HepG2 (cell line): ENCODE data around the gene IL17C. TPM values are rescaled to one million over a fixed set of nuclear protein-coding genes. Genes with fewer than 3 reads are reported as not detected.
A peak's percentile ranks its signal among the peaks of the same experiment; 100 is the strongest.

Experiments used
- AHR ChIP-seq: IDR thresholded peaks from 2 replicates; pipeline ENCODE4 v1.6.1; 2018; ENCODE audit warnings: missing genetic modification reagents, missing compliant biosample characterization
- CREM ChIP-seq, 2 experiments: sonication (generic) in 1 of 2; formaldehyde crosslinking in 1 of 2; IDR thresholded peaks; 2 replicates each; pipeline versions ENCODE4 v1.4.0 to v1.6.1; 2016 to 2020; ENCODE audit warnings: antibody characterized with exemption in 1 of 2, mild to moderate bottlenecking in 1 of 2, missing genetic modification reagents in 1 of 2
- JARID2 ChIP-seq: sonication (generic); formaldehyde crosslinking; IDR thresholded peaks from 2 replicates; pipeline ENCODE4 v1.8.1; 2023; ENCODE audit warnings: missing genetic modification reagents, inconsistent platforms; ENCODE audit not compliant: insufficient replicate concordance
- KDM3A ChIP-seq: IDR thresholded peaks from 2 replicates; pipeline ENCODE4 v1.6.1; 2018; ENCODE audit warnings: low read depth, missing compliant biosample characterization
- MAZ ChIP-seq, 2 experiments: sonication (generic) in 1 of 2; formaldehyde crosslinking in 1 of 2; IDR thresholded peaks; 2 replicates each; pipeline versions ENCODE4 v1.5.0 to v1.6.1; 2012 to 2020; ENCODE audit warnings: low read depth in 2 of 2, mild to moderate bottlenecking in 2 of 2, borderline replicate concordance in 1 of 2, improper control_type of control experiment in 1 of 2, low read length in 1 of 2, missing genetic modification reagents in 1 of 2, moderate library complexity in 1 of 2
- MED13 ChIP-seq: sonication (generic); formaldehyde crosslinking; IDR thresholded peaks from 2 replicates; pipeline ENCODE4 v1.5.0; 2020; ENCODE audit warnings: missing genetic modification reagents
- MXD4 ChIP-seq: IDR thresholded peaks from 2 replicates; pipeline ENCODE4 v1.6.1; 2016; ENCODE audit warnings: mild to moderate bottlenecking, missing biosample characterization, missing genetic modification reagents
- MYNN ChIP-seq: sonication (generic); formaldehyde crosslinking; IDR thresholded peaks from 2 replicates; pipeline ENCODE4 v1.4.0; 2020; ENCODE audit warnings: mild to moderate bottlenecking, low read depth, missing genetic modification reagents
- NFATC3 ChIP-seq: sonication (generic); formaldehyde crosslinking; IDR thresholded peaks from 2 replicates; pipeline ENCODE4 v1.5.1; 2020; ENCODE audit warnings: mild to moderate bottlenecking, missing genetic modification reagents
- NFYB ChIP-seq: sonication (generic); formaldehyde crosslinking; IDR thresholded peaks from 2 replicates; pipeline ENCODE4 v1.4.0; 2020; ENCODE audit warnings: missing genetic modification reagents
- NR2F1 ChIP-seq, 2 experiments: fragments of 450-650 bp in 1 of 2; formaldehyde crosslinking in 1 of 2; IDR thresholded peaks; 2 replicates each; pipeline versions ENCODE4 v1.5.0 to v1.6.1; 2016 to 2020; ENCODE audit warnings: mild to moderate bottlenecking in 1 of 2, missing compliant biosample characterization in 1 of 2, missing genetic modification reagents in 1 of 2, moderate library complexity in 1 of 2
- PCBP2 ChIP-seq: fragments of 200-400 bp; formaldehyde crosslinking; optimal IDR thresholded peaks from 2 replicates; pipeline ENCODE3; 2018; ENCODE audit warnings: low read length, low read depth; ENCODE audit not compliant: poor library complexity, severe bottlenecking
- SAP130 ChIP-seq: IDR thresholded peaks from 2 replicates; pipeline ENCODE4 v1.6.1; 2016; ENCODE audit warnings: low read depth
- SPEN ChIP-seq: sonication (generic); formaldehyde crosslinking; IDR thresholded peaks from 2 replicates; pipeline ENCODE4 v1.5.1; 2020; ENCODE audit warnings: low read depth, mild to moderate bottlenecking, missing genetic modification reagents
- ZEB1 ChIP-seq: IDR thresholded peaks from 2 replicates; pipeline ENCODE4 v1.6.1; 2012; ENCODE audit warnings: mild to moderate bottlenecking, low read depth, inconsistent platforms; ENCODE audit not compliant: insufficient replicate concordance
- ZFX ChIP-seq: sonication (generic); formaldehyde crosslinking; IDR thresholded peaks from 2 replicates; pipeline ENCODE4 v1.4.0; 2020; ENCODE audit warnings: mild to moderate bottlenecking, low read depth, missing genetic modification reagents, moderate library complexity
- ZNF224 ChIP-seq: sonication (generic); formaldehyde crosslinking; IDR thresholded peaks from 2 replicates; pipeline ENCODE4 v1.5.0; 2020; ENCODE audit warnings: mild to moderate bottlenecking, missing genetic modification reagents
- ZNF382 ChIP-seq: sonication (generic); formaldehyde crosslinking; IDR thresholded peaks from 2 replicates; pipeline ENCODE4 v1.5.0; 2020; ENCODE audit warnings: missing genetic modification reagents, mild to moderate bottlenecking, borderline replicate concordance
- ZNF891 ChIP-seq: sonication (generic); formaldehyde crosslinking; IDR thresholded peaks from 2 replicates; pipeline ENCODE4 v1.5.0; 2020; ENCODE audit warnings: mild to moderate bottlenecking, missing genetic modification reagents
- ZZZ3 ChIP-seq: sonication (generic); formaldehyde crosslinking; IDR thresholded peaks from 2 replicates; pipeline ENCODE4 v1.4.0; 2020; ENCODE audit warnings: missing genetic modification reagents, mild to moderate bottlenecking, borderline replicate concordance
- polyA plus RNA-seq, 8 experiments: library from polyadenylated mRNA; depleted of rRNA in 3 of 8; stranded (reverse) in 7 of 8; unstranded in 1 of 8; fragments of >200 nt; fragmentation: Illumina TruSeq in 4 of 8; extraction: Trizol in 4 of 8; gene quantifications; 2 replicates each; pipeline versions ENCODE4 v1.2.1 to v1.2.3, GENCODE V29; 2011 to 2016; ENCODE audit warnings: low read depth in 4 of 8, missing spikeins in 1 of 8, mixed read lengths in 1 of 8; ENCODE audit not compliant: insufficient read depth in 1 of 8
- total RNA-seq, 5 experiments: library from RNA; depleted of rRNA; stranded (reverse); fragments of >200 nt; fragmentation: Illumina TruSeq; extraction: Trizol; gene quantifications; 2 replicates each; pipeline ENCODE4 v1.2.3, GENCODE V29; 2016; ENCODE audit warnings: low read depth in 1 of 5
- TF ChIP-seq, protein P1 (sequence below): sonication (generic); formaldehyde crosslinking; IDR thresholded peaks from 2 replicates; pipeline ENCODE4 v1.9.0; 2022; ENCODE audit warnings: low read depth, missing genetic modification reagents
- TF ChIP-seq, protein P2 (sequence below): sonication (generic); formaldehyde crosslinking; IDR thresholded peaks from 2 replicates; pipeline ENCODE4 v1.5.1; 2020; ENCODE audit warnings: mild to moderate bottlenecking, missing genetic modification reagents, borderline replicate concordance

Gene IL17C
- total and polyA plus RNA-seq, 2 of the 13 experiments (the other 11 are each of a cell fraction or from before 2014, with no cell fraction given), result not detected

DNA sequence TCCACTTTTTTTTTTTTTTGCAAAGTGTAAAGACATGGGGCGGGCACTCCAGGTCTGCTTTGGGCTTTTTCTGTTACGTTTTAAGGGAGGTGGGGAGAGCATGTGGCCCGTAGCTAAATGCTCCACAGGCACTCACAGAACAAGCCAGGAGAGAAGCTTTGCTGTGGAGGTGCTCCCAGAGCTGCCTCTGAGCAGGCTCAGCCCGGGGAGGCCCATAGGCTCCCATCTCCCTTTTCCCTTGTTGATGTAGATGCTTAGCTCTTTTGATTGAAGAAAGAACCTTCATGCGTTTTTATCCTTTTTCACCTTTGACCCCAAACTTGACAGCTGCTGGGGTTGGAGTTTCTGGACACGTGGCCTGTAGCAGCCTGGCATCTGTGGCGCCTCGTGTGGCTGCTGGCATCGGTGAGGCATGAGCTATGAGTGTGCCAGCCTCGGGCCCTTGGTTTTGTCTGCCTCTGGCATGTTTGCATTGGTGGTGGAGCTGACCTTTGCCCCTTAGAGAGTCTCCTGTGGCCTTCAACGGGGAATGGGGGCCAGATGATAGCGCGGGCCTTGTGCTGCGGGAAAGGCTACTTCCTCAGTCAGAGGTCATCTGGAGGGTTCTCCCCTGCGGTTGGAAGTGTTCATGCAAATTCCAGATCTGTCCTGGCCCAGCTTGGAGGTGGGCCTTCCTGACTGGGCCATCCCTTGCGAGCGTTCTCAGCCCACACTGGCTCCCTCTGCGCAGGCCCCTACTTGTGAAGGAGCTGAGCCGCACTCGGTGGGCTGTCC lies 20.0 kb upstream of the IL17C start (continued):
- TF ChIP-seq MXD4 (CRISPR knock-in tag), result peak; percentile 91; the same call in 1 of the 2 replicates
- TF ChIP-seq, protein P1, sequence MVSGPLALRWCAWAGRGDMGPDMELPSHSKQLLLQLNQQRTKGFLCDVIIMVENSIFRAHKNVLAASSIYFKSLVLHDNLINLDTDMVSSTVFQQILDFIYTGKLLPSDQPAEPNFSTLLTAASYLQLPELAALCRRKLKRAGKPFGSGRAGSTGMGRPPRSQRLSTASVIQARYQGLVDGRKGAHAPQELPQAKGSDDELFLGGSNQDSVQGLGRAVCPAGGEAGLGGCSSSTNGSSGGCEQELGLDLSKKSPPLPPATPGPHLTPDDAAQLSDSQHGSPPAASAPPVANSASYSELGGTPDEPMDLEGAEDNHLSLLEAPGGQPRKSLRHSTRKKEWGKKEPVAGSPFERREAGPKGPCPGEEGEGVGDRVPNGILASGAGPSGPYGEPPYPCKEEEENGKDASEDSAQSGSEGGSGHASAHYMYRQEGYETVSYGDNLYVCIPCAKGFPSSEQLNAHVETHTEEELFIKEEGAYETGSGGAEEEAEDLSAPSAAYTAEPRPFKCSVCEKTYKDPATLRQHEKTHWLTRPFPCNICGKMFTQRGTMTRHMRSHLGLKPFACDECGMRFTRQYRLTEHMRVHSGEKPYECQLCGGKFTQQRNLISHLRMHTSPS (CRISPR knock-in tag), result peak; percentile 100
- peak; percentile 69; the same call in 1 of the 2 replicates for TF ChIP-seq MAZ (IDR thresholded peaks at IDR 0.05; ENCODE audit: borderline replicate concordance, low read depth, low read length)
- 0 out of 2 replicates have a peak, but pooled peaks have one; percentile 55 for TF ChIP-seq MAZ (CRISPR knock-in tag; IDR thresholded peaks at IDR 0.05; ENCODE audit: low read depth)
- TF ChIP-seq MED13, result 0 out of 2 replicates have a peak, but pooled peaks have one; percentile 48
- no peak for TF ChIP-seq AHR (CRISPR knock-in tag)
- TF ChIP-seq ZNF891 (CRISPR knock-in tag), result 0 out of 2 replicates have a peak, but pooled peaks have one; percentile 62
- no peak for TF ChIP-seq NFATC3
- 0 out of 2 replicates have a peak, but pooled peaks have one; percentile 48 for TF ChIP-seq ZNF224
- TF ChIP-seq, protein P2, sequence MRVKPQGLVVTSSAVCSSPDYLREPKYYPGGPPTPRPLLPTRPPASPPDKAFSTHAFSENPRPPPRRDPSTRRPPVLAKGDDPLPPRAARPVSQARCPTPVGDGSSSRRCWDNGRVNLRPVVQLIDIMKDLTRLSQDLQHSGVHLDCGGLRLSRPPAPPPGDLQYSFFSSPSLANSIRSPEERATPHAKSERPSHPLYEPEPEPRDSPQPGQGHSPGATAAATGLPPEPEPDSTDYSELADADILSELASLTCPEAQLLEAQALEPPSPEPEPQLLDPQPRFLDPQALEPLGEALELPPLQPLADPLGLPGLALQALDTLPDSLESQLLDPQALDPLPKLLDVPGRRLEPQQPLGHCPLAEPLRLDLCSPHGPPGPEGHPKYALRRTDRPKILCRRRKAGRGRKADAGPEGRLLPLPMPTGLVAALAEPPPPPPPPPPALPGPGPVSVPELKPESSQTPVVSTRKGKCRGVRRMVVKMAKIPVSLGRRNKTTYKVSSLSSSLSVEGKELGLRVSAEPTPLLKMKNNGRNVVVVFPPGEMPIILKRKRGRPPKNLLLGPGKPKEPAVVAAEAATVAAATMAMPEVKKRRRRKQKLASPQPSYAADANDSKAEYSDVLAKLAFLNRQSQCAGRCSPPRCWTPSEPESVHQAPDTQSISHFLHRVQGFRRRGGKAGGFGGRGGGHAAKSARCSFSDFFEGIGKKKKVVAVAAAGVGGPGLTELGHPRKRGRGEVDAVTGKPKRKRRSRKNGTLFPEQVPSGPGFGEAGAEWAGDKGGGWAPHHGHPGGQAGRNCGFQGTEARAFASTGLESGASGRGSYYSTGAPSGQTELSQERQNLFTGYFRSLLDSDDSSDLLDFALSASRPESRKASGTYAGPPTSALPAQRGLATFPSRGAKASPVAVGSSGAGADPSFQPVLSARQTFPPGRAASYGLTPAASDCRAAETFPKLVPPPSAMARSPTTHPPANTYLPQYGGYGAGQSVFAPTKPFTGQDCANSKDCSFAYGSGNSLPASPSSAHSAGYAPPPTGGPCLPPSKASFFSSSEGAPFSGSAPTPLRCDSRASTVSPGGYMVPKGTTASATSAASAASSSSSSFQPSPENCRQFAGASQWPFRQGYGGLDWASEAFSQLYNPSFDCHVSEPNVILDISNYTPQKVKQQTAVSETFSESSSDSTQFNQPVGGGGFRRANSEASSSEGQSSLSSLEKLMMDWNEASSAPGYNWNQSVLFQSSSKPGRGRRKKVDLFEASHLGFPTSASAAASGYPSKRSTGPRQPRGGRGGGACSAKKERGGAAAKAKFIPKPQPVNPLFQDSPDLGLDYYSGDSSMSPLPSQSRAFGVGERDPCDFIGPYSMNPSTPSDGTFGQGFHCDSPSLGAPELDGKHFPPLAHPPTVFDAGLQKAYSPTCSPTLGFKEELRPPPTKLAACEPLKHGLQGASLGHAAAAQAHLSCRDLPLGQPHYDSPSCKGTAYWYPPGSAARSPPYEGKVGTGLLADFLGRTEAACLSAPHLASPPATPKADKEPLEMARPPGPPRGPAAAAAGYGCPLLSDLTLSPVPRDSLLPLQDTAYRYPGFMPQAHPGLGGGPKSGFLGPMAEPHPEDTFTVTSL (CRISPR knock-in tag), result peak; percentile 50; the same call in 1 of the 2 replicates
- no peak for TF ChIP-seq ZZZ3 (CRISPR knock-in tag)
- TF ChIP-seq JARID2, result no peak
- TF ChIP-seq PCBP2, result no peak
- TF ChIP-seq ZFX (CRISPR knock-in tag), result peak; percentile 88
- peak; percentile 54 for TF ChIP-seq SPEN (CRISPR knock-in tag)
- peak; percentile 82 for TF ChIP-seq SAP130
- TF ChIP-seq NFYB (CRISPR knock-in tag), result no peak
- no peak for TF ChIP-seq ZNF382
- TF ChIP-seq KDM3A (CRISPR knock-in tag), result no peak
- TF ChIP-seq MYNN, result no peak
- TF ChIP-seq ZEB1, result no peak
- peak; percentile 85 to 95; a peak in 3 of 4 replicates for TF ChIP-seq NR2F1 (CRISPR knock-in tag; IDR thresholded peaks at IDR 0.05)
- TF ChIP-seq CREM (IDR thresholded peaks at IDR 0.05), result peak; percentile 25; the same call in 1 of the 2 replicates
- TF ChIP-seq CREM (CRISPR knock-in tag; IDR thresholded peaks at IDR 0.05), result no peak
